KOPT-K1 (cell line): Measurements from ENCODE around the gene CACNG7.

ENCODE experiments used
- H3K27ac ChIP-seq: fragments of 200-600 bp; sonication (generic); 2 replicates; pipeline ENCODE4 v1.5.1; 2016; ENCODE audit warnings: antibody characterized with exemption, mild to moderate bottlenecking, low read depth, low read length; ENCODE audit not compliant: poor library complexity, severe bottlenecking
- H3K36me3 ChIP-seq: fragments of 200-600 bp; sonication (generic); 2 replicates; pipeline ENCODE4 v1.5.1; 2017; ENCODE audit warnings: antibody characterized with exemption, mild to moderate bottlenecking, low read length, moderate library complexity; ENCODE audit not compliant: insufficient read depth
- H3K9me3 ChIP-seq: fragments of 200-600 bp; sonication (generic); 2 replicates; pipeline ENCODE4 v1.5.1; 2017; ENCODE audit warnings: antibody characterized with exemption, low read length, mild to moderate bottlenecking; ENCODE audit not compliant: insufficient read depth, poor library complexity, severe bottlenecking

The CACNG7 gene

DNA sequence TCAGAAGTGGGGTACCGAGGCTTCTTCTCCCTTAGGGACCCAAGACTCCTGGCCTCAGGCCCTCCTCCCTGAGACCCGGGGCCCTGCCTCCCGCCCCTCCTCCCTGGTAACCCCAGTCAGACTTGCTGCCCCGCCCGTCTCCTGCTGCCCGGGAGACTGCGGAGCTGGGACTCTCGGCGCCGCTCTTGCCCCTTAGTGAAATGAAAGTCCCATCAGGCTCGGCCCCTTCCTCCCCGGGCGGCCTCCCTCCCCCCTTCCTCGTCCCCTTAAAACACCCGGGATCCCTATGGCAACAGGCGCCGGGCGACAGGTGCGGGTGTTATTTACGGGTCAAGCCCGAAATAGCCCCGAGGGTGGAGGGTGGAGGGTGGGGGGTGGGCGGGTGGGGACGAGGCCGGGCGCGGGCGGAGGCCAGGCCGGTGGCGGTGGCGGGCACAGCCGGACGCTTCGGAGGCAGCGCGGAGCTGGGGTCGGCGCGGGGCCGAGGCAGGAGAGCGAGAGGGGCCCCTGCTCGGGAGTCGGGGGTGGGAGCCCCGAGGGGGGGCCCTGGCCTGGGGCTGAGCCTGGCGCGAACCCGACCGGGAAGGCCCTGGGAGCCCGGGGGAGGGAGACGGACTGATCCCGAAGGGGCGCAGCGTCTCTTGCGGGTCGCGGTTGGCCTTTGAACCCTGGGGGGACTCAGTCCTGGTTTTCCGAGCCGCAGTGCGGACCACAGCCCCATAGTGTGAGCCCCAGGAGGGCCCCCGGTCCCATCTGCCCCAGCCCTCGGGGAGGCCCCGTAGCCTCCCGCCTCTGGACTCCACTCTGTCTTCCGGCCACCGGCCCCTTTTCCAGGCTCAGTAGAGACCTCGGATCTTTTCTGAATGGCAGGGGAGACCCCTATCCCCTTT lies 82.4 kb downstream of the CACNG7 start, which contains the start of gene CACNG6:
CACNG6 (plus strand) TSS at position 414 of the 890 bp plus-strand sequence. CDS start 1,241 bp downstream, outside the sequence.
- H3K9me3 ChIP-seq, result no peaks in the 10 kb centered on the region
- H3K36me3 ChIP-seq, result no peaks in the 10 kb centered on the region
- H3K27ac ChIP-seq, result no peak within 1 kb of the TSS

DNA sequence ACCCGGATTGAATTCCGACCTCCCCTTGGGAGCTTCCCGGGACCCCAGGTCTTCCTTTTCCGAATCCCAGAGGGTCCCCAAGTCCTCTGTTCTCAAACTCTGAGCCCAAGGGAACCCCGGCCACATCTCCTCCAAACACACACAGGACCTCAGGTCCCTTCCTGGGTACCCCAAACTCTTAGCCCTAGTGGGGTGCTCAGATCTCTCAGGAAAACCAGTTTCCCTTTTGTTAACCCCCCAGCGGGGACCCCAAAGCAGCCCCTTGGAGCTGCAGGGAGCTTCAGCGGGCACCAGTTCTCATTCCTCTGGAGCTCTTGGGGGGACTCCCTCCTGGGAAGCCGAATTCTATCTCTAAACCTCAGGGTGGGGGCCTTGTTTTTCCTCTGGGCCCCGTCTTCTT lies 83.1 kb downstream of the CACNG7 start:
- no peaks in the 10 kb centered on the region for H3K9me3 ChIP-seq
- H3K36me3 ChIP-seq, result no peaks in the 10 kb centered on the region
- H3K27ac ChIP-seq, result no peak overlapping the region

DNA sequence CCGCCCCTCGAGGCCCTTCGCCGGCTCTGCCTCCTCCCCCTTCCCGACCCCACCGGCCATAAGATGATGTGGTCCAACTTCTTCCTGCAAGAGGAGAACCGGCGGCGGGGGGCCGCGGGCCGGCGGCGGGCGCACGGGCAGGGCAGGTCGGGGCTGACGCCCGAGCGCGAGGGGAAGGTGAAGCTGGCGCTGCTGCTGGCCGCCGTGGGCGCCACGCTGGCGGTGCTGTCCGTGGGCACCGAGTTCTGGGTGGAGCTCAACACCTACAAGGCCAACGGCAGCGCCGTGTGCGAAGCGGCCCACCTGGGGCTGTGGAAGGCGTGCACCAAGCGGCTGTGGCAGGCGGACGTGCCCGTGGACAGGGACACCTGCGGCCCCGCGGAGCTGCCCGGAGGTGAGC lies 83.7 kb downstream of the CACNG7 start:
- H3K27ac ChIP-seq, result no peak overlapping the region
- H3K36me3 ChIP-seq, result no peaks in the 10 kb centered on the region
- H3K9me3 ChIP-seq, result no peaks in the 10 kb centered on the region

DNA sequence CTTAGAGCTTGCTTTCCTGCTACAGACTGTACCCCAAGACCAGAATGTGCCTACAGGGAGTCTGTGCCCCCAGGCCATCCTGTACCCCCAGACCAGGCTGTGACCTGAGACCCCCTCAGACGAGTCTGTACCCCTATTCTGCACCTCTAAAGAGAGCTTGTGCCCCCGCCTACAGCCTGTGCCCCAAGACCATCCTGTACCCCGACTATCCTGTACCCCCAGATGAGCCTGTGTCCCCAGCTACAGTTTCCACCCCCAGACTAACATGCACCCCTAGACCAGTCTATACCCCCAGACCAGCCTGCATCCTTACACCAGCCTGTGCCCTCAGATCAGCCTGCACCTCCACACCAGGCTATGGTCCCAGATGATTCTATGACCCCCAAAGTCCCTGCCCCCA lies 84.4 kb downstream of the CACNG7 start:
- Histone ChIP-seq H3K9me3 (no peaks in the 10 kb centered on the region), H3K27ac (no peak overlapping the region), H3K36me3 (no peaks in the 10 kb centered on the region)
